H1 (cell line): ENCODE data around the gene RNASE4. TPM values are rescaled to one million over a fixed set of nuclear protein-coding genes. Genes with fewer than 3 reads are reported as not detected.
"Not testable (repeated sequence)": the region's sequence is repeated elsewhere in the genome, so short reads cannot be mapped to it uniquely, and the experiment has no call there.

ENCODE experiments used
- CTCF ChIA-PET: fragments of 300-600 bp; sonication (Branson Sonifier 250); formaldehyde crosslinking; loops from one replicate; lab custom pipeline; 2021; ENCODE audit not compliant: partially characterized antibody; lab: Charles Lee
- POLR2A ChIA-PET: fragments of 300-600 bp; sonication (Branson Sonifier 250); formaldehyde crosslinking; loops from one replicate; lab custom pipeline; 2021; ENCODE audit warnings: inconsistent platforms; ENCODE audit not compliant: partially characterized antibody; lab: Charles Lee
- DNase-seq, 2 experiments: peaks; one replicate each; pipeline versions ENCODE4 v3.0.0 to v3.0.0-alpha.2; 2010 to 2022; ENCODE audit warnings: low spot score in 2 of 2, low read depth in 1 of 2, mixed read lengths in 1 of 2
- FAIRE-seq: peaks from 2 replicates; lab custom pipeline; 2011; peaks lifted over from hg19 to GRCh38; lab: Jason Lieb, UNC
- H2AFZ ChIP-seq: 2 replicates; pipeline ENCODE4 v1.8.1; 2012; ENCODE audit warnings: low read length, inconsistent platforms
- H2AK5ac ChIP-seq: 2 replicates; pipeline ENCODE4 v1.6.1; 2013; ENCODE audit warnings: low read depth, low read length
- H2BK120ac ChIP-seq: replicated peaks from 2 replicates; pipeline ENCODE3; 2013; ENCODE audit warnings: low read depth, low read length, inconsistent platforms
- H2BK12ac ChIP-seq: 2 replicates; pipeline ENCODE4 v1.6.1; 2013; ENCODE audit warnings: low read depth, low read length
- H2BK15ac ChIP-seq: 2 replicates; pipeline ENCODE4 v1.6.1; 2013; ENCODE audit warnings: low read length
- H2BK20ac ChIP-seq: 2 replicates; pipeline ENCODE4 v1.6.1; 2013; ENCODE audit warnings: low read length
- H2BK5ac ChIP-seq: 2 replicates; pipeline ENCODE4 v1.6.1; 2013; ENCODE audit warnings: low read depth, low read length
- H3K14ac ChIP-seq: 2 replicates; pipeline ENCODE4 v1.6.1; 2013; ENCODE audit warnings: inconsistent platforms; ENCODE audit not compliant: insufficient read length
- H3K18ac ChIP-seq: 2 replicates; pipeline ENCODE4 v1.6.1; 2013; ENCODE audit warnings: low read length; ENCODE audit errors: extremely low read depth
- H3K23ac ChIP-seq: 2 replicates; pipeline ENCODE4 v1.6.1; 2013; ENCODE audit warnings: inconsistent platforms; ENCODE audit not compliant: insufficient read length
- H3K23me2 ChIP-seq: 2 replicates; pipeline ENCODE4 v1.6.1; 2013; ENCODE audit warnings: low read depth, low read length
- H3K27ac ChIP-seq: 2 replicates; pipeline ENCODE4 v1.6.1; 2011; ENCODE audit warnings: low read depth, low read length, inconsistent platforms
- H3K27me3 ChIP-seq, 4 experiments: replicated peaks in 1 of 4; 1 replicate in 1 of 4; 2 replicates in 3 of 4; pipeline versions ENCODE4 v1.6.1 to v1.8.1; 2011 to 2013; ENCODE audit warnings: low read length in 3 of 4, mild to moderate bottlenecking in 3 of 4, inconsistent platforms in 2 of 4, mixed read lengths in 2 of 4, moderate library complexity in 1 of 4; ENCODE audit not compliant: control insufficient read depth in 3 of 4, insufficient read depth in 3 of 4; ENCODE audit errors: extremely low read depth in 1 of 4
- H3K36me3 ChIP-seq, 4 experiments: 2 replicates each; pipeline versions ENCODE4 v1.6.1 to v1.8.1; 2011 to 2013; ENCODE audit warnings: mild to moderate bottlenecking in 4 of 4, low read length in 3 of 4, moderate library complexity in 2 of 4, control low read depth in 1 of 4, inconsistent platforms in 1 of 4; ENCODE audit not compliant: insufficient read depth in 4 of 4, control insufficient read depth in 2 of 4
- H3K4ac ChIP-seq: replicated peaks from 2 replicates; pipeline ENCODE3; 2013; ENCODE audit warnings: low read length, low read depth, mixed read lengths, inconsistent platforms; ENCODE audit not compliant: insufficient read length
- H3K4me1 ChIP-seq, 4 experiments: replicated peaks in 1 of 4; 1 replicate in 1 of 4; 2 replicates in 3 of 4; pipeline versions ENCODE4 v1.6.1 to v1.8.1; 2011 to 2013; ENCODE audit warnings: low read length in 3 of 4, inconsistent platforms in 2 of 4, mixed read lengths in 1 of 4; ENCODE audit not compliant: insufficient read depth in 4 of 4, control insufficient read depth in 3 of 4
- H3K4me2 ChIP-seq, 2 experiments: 2 replicates each; pipeline versions ENCODE4 v1.6.1 to v1.8.1; 2011 to 2013; ENCODE audit warnings: low read depth in 2 of 2, low read length in 2 of 2, control low read depth in 1 of 2, inconsistent platforms in 1 of 2, mild to moderate bottlenecking in 1 of 2; ENCODE audit not compliant: insufficient read depth in 1 of 2
- H3K4me3 ChIP-seq, 4 experiments: fragments of 200-600, 300-600 bp in 1 of 4; sonication (generic), shearing (Covaris generic), sonication (Bioruptor Twin) in 1 of 4; 2 replicates each; pipeline versions ENCODE4 v1.5.1 to v1.8.1; 2011 to 2016; ENCODE audit warnings: low read length in 4 of 4, low read depth in 3 of 4, control low read depth in 2 of 4, inconsistent platforms in 2 of 4, mild to moderate bottlenecking in 2 of 4, mixed read lengths in 1 of 4, moderate library complexity in 1 of 4; ENCODE audit not compliant: insufficient read depth in 2 of 4; ENCODE audit errors: extremely low read depth in 1 of 4
- H3K56ac ChIP-seq: replicated peaks from 2 replicates; pipeline ENCODE3; 2013; ENCODE audit warnings: low read depth, mild to moderate bottlenecking, mixed read lengths, low read length, inconsistent platforms; ENCODE audit not compliant: insufficient read length
- H3K79me1 ChIP-seq: 2 replicates; pipeline ENCODE4 v1.6.1; 2013; ENCODE audit warnings: low read depth, low read length, control low read depth
- H3K79me2 ChIP-seq, 2 experiments: 2 replicates each; pipeline versions ENCODE4 v1.6.1 to v1.8.1; 2012 to 2013; ENCODE audit warnings: low read length in 2 of 2, mild to moderate bottlenecking in 2 of 2, inconsistent platforms in 1 of 2; ENCODE audit not compliant: insufficient read depth in 2 of 2, control insufficient read depth in 1 of 2
- H3K9ac ChIP-seq, 4 experiments: replicated peaks in 1 of 4; 1 replicate in 1 of 4; 2 replicates in 3 of 4; pipeline versions ENCODE4 v1.6.1 to v1.8.1; 2011 to 2013; ENCODE audit warnings: low read depth in 3 of 4, low read length in 3 of 4, control low read depth in 2 of 4, mild to moderate bottlenecking in 2 of 4, moderate library complexity in 2 of 4, inconsistent platforms in 1 of 4; ENCODE audit errors: extremely low read depth in 1 of 4
- H3K9me3 ChIP-seq, 2 experiments: 2 replicates each; pipeline versions ENCODE4 v1.6.1 to v1.8.1; 2012 to 2013; ENCODE audit warnings: mild to moderate bottlenecking in 2 of 2, moderate library complexity in 2 of 2, control low read depth in 1 of 2, inconsistent platforms in 1 of 2, low read depth in 1 of 2, low read length in 1 of 2, mixed read lengths in 1 of 2; ENCODE audit not compliant: insufficient read depth in 2 of 2
- H4K20me1 ChIP-seq, 2 experiments: replicated peaks in 1 of 2; 2 replicates each; pipeline versions ENCODE3 to v1.8.1; 2011 to 2013; ENCODE audit warnings: inconsistent platforms in 2 of 2, low read length in 2 of 2, mild to moderate bottlenecking in 1 of 2; ENCODE audit not compliant: insufficient read depth in 2 of 2, control insufficient read depth in 1 of 2
- H4K5ac ChIP-seq: 2 replicates; pipeline ENCODE4 v1.6.1; 2013; ENCODE audit warnings: low read length, low read depth, mixed read lengths, inconsistent platforms; ENCODE audit not compliant: insufficient read length
- H4K8ac ChIP-seq: 2 replicates; pipeline ENCODE4 v1.8.0; 2013; ENCODE audit warnings: mild to moderate bottlenecking, moderate library complexity, low read length, inconsistent platforms; ENCODE audit not compliant: insufficient read depth; ENCODE audit errors: extremely low read depth
- H4K91ac ChIP-seq: replicated peaks from 2 replicates; pipeline ENCODE3; 2013; ENCODE audit warnings: low read length, mixed read lengths, inconsistent platforms; ENCODE audit not compliant: insufficient read length
- WGBS, 2 experiments: shearing (Covaris generic) in 1 of 2; methylation state at CpG; one replicate each; pipeline versions ENCODE4 v1.1.6 to v1.1.7; 2013 to 2015; ENCODE audit warnings: low lambda C conversion rate in 2 of 2, mixed read lengths in 2 of 2, inconsistent platforms in 1 of 2, low coverage in 1 of 2, missing lambda C conversion rate in 1 of 2; ENCODE audit not compliant: insufficient replicate concordance in 2 of 2, insufficient coverage in 1 of 2, insufficient read length in 1 of 2; ENCODE audit errors: extremely low coverage in 1 of 2, missing lambda C conversion rate in 1 of 2; 5-methylcytosine and 5-hydroxymethylcytosine counted together
- polyA plus RNA-seq, 7 experiments: library from polyadenylated mRNA; depleted of rRNA in 3 of 7; stranded (reverse) in 5 of 7; unstranded in 2 of 7; fragments of >200 nt in 5 of 7; fragments of 200-250 nt in 2 of 7; gene quantifications; 1 replicate in 5 of 7; 2 replicates in 1 of 7; 4 replicates in 1 of 7; pipeline versions ENCODE4 v1.2.1 to v1.2.3, GENCODE V29; 2011 to 2013; ENCODE audit warnings: missing spikeins in 2 of 7, mixed read lengths in 2 of 7
- total RNA-seq: library from RNA; stranded (reverse); fragmentation: NEBNext Ultra II Directional; extraction: Animal tissue kit (Norgen Biotek cat#: 25700); gene quantifications from 2 replicates; pipeline ENCODE4 v1.2.1, GENCODE V29; 2021

RNASE4 gene
- total and polyA plus RNA-seq, 2 of the 8 experiments (the other 6 are each of a cell fraction or from before 2014, with no cell fraction given): 0.61 to 3.5 TPM

DNA sequence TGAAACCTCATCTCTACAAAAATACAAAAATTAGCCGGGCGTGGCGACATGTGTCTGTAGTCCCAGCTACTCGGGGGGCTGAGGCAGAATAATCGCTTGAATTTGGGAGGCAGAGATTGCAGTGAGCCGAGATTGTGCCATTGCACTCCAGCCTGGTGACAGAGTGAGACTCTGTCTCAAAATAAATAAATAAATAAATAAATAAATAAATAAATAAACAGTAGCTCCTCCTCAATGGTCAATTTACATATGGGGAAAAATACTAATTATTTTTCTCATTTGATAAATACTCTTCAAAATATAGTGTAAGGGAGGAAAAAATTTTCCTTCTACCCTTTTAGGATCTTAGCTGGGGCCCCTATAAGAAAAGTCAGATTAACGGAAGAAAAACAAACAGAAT, 53.9 kb downstream of the RNASE4 start:
- POLR2A ChIA-PET: not testable (repeated sequence)

More for the DNA sequence above, 53.9 kb downstream of the RNASE4 start:
- not testable (repeated sequence) for H4K5ac ChIP-seq, DNase-seq, H3K23ac ChIP-seq, H3K56ac ChIP-seq, H3K4me1 ChIP-seq, H3K18ac ChIP-seq, H3K27ac ChIP-seq, H4K91ac ChIP-seq, H3K14ac ChIP-seq, FAIRE-seq, H3K79me1 ChIP-seq, H2AFZ ChIP-seq, H3K4ac ChIP-seq, H4K20me1 ChIP-seq, H3K79me2 ChIP-seq, H2BK20ac ChIP-seq, H2BK15ac ChIP-seq, H3K4me2 ChIP-seq, H2BK120ac ChIP-seq, H3K4me3 ChIP-seq, H3K9me3 ChIP-seq, H2BK5ac ChIP-seq, H3K23me2 ChIP-seq, H2BK12ac ChIP-seq, H3K36me3 ChIP-seq, H3K27me3 ChIP-seq, H4K8ac ChIP-seq, H3K9ac ChIP-seq, H2AK5ac ChIP-seq
- CTCF ChIA-PET: interaction anchor here (1.8 to 4.0 kb wide), 3 partner anchors 13 to 120 kb away, joined by 6 to 20 read pairs (median 6); no protein-coding TSS in a partner anchor
- 95% methylated on average over 7 of the region's 7 CpGs; no CpG with 5 or more reads in 1 of the 2 experiments for WGBS, 2 experiments
